Gastrocnemius medialis (tissue), 4 donors: ENCODE data around the gene TCERG1L. TPM values are rescaled to one million over a fixed set of nuclear protein-coding genes. Genes with fewer than 3 reads are reported as not detected.

Experiments used
- ATAC-seq, 2 donors: fragments of 150-250 bp; one replicate each; pipeline ENCODE4 v1.9.1; 2016
- DNase-seq, 2 donors: peaks; one replicate each; pipeline ENCODE4 v3.0.0-alpha.2; 2019
- H3K27ac ChIP-seq, 4 donors: fragments of 200-600 bp; sonication (generic); 1 replicate in 1 of 4; 2 replicates in 3 of 4; pipeline ENCODE4 v1.5.1; 2016 to 2018; ENCODE audit warnings: mild to moderate bottlenecking in 2 of 4, moderate library complexity in 1 of 4
- H3K27me3 ChIP-seq, 3 donors: fragments of 200-600 bp; sonication (generic) in 2 of 3; 1 replicate in 1 of 3; 2 replicates in 2 of 3; pipeline versions ENCODE4 v1.5.1 to v1.6.0; 2016 to 2019; ENCODE audit warnings: mild to moderate bottlenecking in 1 of 3, moderate library complexity in 1 of 3
- H3K36me3 ChIP-seq, 2 donors: fragments of 200-600 bp; sonication (generic) in 1 of 2; one replicate each; pipeline ENCODE4 v1.5.1; 2017 to 2018
- H3K4me1 ChIP-seq, 2 donors: fragments of 200-600 bp; sonication (generic) in 1 of 2; one replicate each; pipeline ENCODE4 v1.5.1; 2016 to 2017; ENCODE audit warnings: mild to moderate bottlenecking in 2 of 2
- H3K4me3 ChIP-seq, 4 donors: fragments of 200-600 bp; sonication (generic) in 3 of 4; 1 replicate in 1 of 4; 2 replicates in 3 of 4; pipeline ENCODE4 v1.5.1; 2016 to 2019; ENCODE audit warnings: mild to moderate bottlenecking in 2 of 4
- H3K9me3 ChIP-seq, 3 donors: fragments of 200-600 bp; sonication (generic) in 2 of 3; 1 replicate in 1 of 3; 2 replicates in 2 of 3; pipeline ENCODE4 v1.5.1; 2016 to 2019
- POLR2A ChIP-seq, 2 donors: fragments of 450-650 bp; IDR thresholded peaks; one replicate each; pipeline ENCODE4 v1.6.1; 2017; ENCODE audit warnings: antibody characterized with exemption in 2 of 2, mild to moderate bottlenecking in 2 of 2, moderate library complexity in 2 of 2
- in situ Hi-C, 4 donors: fragments of 200-750 bp; cut with MboI; loops; one replicate each; pipeline versions ENCODE4 v1.15.0 to v1.8.0; 2017; ENCODE audit warnings: low sequenced_read_pairs in 4 of 4
- intact Hi-C: fragments of 100-400 bp; cut with DNase I; formaldehyde crosslinking; loops from one replicate; pipeline ENCODE4 v1.15.1; 2023; ENCODE audit warnings: low total_unique reads
- total RNA-seq, 4 donors: library from RNA; depleted of rRNA; stranded (reverse); fragments of >200 nt; gene quantifications; one replicate each; pipeline versions ENCODE4 v1.1.0 to v1.2.3, GENCODE V29; 2016
- TF ChIP-seq, protein P1 (sequence below), 5 experiments: fragments of 450-650 bp in 3 of 5; fragments of 200-600 bp in 2 of 5; sonication (generic) in 2 of 5; IDR thresholded peaks in 4 of 5; conservative IDR thresholded peaks in 1 of 5; 1 replicate in 4 of 5; 2 replicates in 1 of 5; pipeline ENCODE4 v1.5.1; 2016 to 2019; ENCODE audit warnings: antibody characterized with exemption in 5 of 5, mild to moderate bottlenecking in 3 of 5, moderate library complexity in 3 of 5

The TCERG1L gene
- total RNA-seq, 4 donors from 2014 or later = not detected

DNA sequence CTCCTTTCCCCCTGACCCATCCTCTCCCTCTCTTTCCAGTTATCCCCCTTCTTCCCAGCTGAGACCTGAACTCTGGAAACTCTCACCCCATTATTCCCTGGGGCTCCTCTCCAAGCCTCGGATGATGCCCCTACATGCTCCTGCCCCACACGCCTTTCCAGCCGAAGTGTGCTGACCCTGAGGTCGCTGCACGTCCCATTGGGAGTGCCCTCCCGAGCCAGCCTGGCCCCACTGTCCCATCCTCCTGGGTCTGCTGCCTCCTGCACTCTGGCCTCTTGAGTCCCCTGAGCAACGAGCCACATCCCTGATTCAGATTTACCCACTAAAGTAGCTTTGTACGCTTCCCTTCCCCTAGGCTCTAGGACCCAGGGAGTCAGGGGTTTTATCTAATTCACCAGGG lies 87.4 kb downstream of the TCERG1L start:
- no peak overlapping the region for H3K4me3 ChIP-seq
- in situ Hi-C loops = no loop called here
- H3K27ac ChIP-seq = no peak overlapping the region
- no peaks in the 10 kb centered on the region for H3K4me1 ChIP-seq
- DNase-seq (no peak), ATAC-seq (no peak)
- TF ChIP-seq, protein P1, sequence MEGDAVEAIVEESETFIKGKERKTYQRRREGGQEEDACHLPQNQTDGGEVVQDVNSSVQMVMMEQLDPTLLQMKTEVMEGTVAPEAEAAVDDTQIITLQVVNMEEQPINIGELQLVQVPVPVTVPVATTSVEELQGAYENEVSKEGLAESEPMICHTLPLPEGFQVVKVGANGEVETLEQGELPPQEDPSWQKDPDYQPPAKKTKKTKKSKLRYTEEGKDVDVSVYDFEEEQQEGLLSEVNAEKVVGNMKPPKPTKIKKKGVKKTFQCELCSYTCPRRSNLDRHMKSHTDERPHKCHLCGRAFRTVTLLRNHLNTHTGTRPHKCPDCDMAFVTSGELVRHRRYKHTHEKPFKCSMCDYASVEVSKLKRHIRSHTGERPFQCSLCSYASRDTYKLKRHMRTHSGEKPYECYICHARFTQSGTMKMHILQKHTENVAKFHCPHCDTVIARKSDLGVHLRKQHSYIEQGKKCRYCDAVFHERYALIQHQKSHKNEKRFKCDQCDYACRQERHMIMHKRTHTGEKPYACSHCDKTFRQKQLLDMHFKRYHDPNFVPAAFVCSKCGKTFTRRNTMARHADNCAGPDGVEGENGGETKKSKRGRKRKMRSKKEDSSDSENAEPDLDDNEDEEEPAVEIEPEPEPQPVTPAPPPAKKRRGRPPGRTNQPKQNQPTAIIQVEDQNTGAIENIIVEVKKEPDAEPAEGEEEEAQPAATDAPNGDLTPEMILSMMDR (IDR thresholded peaks at IDR 0.05 in 4 of 5, conservative IDR thresholded peaks at IDR 0.05 in 1 of 5) = no peak
- TF ChIP-seq POLR2A (IDR thresholded peaks at IDR 0.05) = no peak
- no peaks in the 10 kb centered on the region for H3K9me3 ChIP-seq
- H3K27me3 ChIP-seq = no peaks in the 10 kb centered on the region
- H3K36me3 ChIP-seq = no peaks in the 10 kb centered on the region
- intact Hi-C loops = no loop called here

DNA sequence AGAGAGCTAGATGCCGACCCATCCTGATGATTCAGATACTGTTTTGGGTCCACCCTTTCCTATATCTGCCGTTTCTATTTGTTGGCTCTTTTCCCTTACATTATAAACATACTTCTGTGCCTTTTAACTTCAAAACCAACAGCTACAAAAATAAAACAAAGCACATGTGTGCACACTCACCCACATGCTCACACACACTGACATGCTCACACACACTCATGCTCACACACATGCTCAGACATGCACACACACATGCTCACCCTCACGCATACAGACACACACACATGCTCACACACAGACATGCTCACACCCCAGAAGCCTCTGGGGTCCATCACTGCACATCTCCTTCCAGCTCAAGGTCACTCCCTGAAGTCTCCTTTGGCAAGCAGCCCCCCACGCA lies 88.1 kb downstream of the TCERG1L start:
- ATAC-seq (no peak), DNase-seq (no peak)
- H3K36me3 ChIP-seq = no peaks in the 10 kb centered on the region
- intact Hi-C loops (no loop called here), in situ Hi-C loops (no loop called here)
- no peaks in the 10 kb centered on the region for H3K9me3 ChIP-seq
- TF ChIP-seq, protein P1 (IDR thresholded peaks at IDR 0.05 in 4 of 5, conservative IDR thresholded peaks at IDR 0.05 in 1 of 5) = no peak
- no peak for TF ChIP-seq POLR2A (IDR thresholded peaks at IDR 0.05)
- no peak overlapping the region for H3K27ac ChIP-seq
- H3K4me1 ChIP-seq = no peaks in the 10 kb centered on the region
- no peak overlapping the region for H3K4me3 ChIP-seq
- H3K27me3 ChIP-seq = no peaks in the 10 kb centered on the region

DNA sequence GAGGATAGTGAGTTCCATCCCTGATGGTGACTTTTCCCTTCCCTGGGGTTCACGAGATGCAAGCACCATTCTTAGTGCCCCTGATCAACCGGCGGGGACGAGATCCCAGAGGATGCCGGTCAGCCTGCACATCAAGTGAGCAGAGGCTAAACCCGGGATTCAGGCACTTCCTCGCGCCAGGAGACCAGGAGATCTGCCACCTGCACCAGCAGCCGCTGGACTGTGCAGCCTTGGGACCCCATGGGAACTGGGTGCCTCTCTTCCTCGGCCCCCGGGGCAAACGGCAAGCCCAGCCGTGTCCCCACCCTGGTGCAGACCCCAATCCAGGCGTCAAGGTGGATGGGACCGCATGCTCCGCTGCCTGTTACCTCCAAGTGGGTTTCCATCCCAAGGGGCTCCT lies 88.5 kb downstream of the TCERG1L start:
- DNase-seq = no peak
- TF ChIP-seq, protein P1 (IDR thresholded peaks at IDR 0.05 in 4 of 5, conservative IDR thresholded peaks at IDR 0.05 in 1 of 5) = no peak
- no peak for TF ChIP-seq POLR2A (IDR thresholded peaks at IDR 0.05)

DNA sequence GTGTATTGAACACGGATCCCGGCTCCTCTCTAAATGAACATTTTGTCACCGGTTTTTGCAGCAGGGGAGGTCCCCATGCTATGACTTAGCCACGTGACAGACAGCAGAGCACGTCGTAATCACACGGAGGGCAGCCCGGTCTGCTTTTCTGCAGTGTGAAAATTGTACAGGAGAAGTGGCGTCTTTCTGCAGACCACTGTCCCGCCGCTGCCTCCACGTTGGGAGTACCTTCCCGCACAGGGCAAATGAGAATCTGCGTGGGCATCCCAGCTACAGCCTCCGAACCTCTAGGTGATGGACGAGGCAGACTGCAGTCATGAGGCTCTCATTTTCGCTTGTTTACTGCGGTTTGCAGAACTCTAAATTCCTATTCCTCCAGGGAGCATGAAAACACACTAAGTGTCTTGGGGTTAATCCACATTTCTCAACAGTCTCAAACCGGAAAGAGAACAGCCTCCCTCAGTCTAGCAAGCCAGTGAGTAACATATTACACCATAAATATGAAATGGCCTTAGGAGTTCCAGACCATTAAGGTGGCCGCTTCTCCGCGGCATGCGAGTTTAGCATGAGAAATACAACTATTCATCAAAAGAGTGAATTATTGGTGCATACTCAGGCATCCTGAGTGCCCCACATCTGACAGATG lies 89.8 kb downstream of the TCERG1L start:
- no peak for DNase-seq
- in situ Hi-C loops = no loop called here

More for the DNA sequence above, 88.5 kb downstream of the TCERG1L start:
- no peaks in the 10 kb centered on the region for H3K9me3 ChIP-seq
- H3K4me1 ChIP-seq = no peaks in the 10 kb centered on the region
- H3K36me3 ChIP-seq = no peaks in the 10 kb centered on the region
- intact Hi-C loops = no loop called here
- no peak for ATAC-seq
- no peaks in the 10 kb centered on the region for H3K27me3 ChIP-seq
- H3K4me3 ChIP-seq = no peak overlapping the region
- in situ Hi-C loops = no loop called here
- no peak overlapping the region for H3K27ac ChIP-seq

More for the DNA sequence above, 89.8 kb downstream of the TCERG1L start:
- no peak for TF ChIP-seq POLR2A (IDR thresholded peaks at IDR 0.05)
- TF ChIP-seq, protein P1 (IDR thresholded peaks at IDR 0.05 in 4 of 5, conservative IDR thresholded peaks at IDR 0.05 in 1 of 5) = no peak
- Histone ChIP-seq H3K4me3 (no peak overlapping the region), H3K9me3 (no peaks in the 10 kb centered on the region), H3K36me3 (no peaks in the 10 kb centered on the region), H3K27ac (no peak overlapping the region), H3K27me3 (no peaks in the 10 kb centered on the region), H3K4me1 (no peaks in the 10 kb centered on the region)
- intact Hi-C loops = no loop called here
- no peak for ATAC-seq
